GM12873 (cell line): ENCODE results near the gene CNOT8.

Experiments
- CTCF ChIP-seq: IDR thresholded peaks from 2 replicates; pipeline ENCODE4 v1.5.1; 2012; ENCODE audit warnings: low read depth, mild to moderate bottlenecking, moderate library complexity, low read length, control low read depth; ENCODE audit not compliant: insufficient read depth; ENCODE audit errors: missing control alignments

The CNOT8 gene

GRCh38 chr5:154850255-154851062 lies 8.0 kb upstream of the CNOT8 start, which contains the start of gene FAXDC2:
FAXDC2 (minus strand) TSS chr5:154850603; CDS start chr5:154838178, 12,425 bp downstream.
- TF ChIP-seq CTCF, result no peak

DNA sequence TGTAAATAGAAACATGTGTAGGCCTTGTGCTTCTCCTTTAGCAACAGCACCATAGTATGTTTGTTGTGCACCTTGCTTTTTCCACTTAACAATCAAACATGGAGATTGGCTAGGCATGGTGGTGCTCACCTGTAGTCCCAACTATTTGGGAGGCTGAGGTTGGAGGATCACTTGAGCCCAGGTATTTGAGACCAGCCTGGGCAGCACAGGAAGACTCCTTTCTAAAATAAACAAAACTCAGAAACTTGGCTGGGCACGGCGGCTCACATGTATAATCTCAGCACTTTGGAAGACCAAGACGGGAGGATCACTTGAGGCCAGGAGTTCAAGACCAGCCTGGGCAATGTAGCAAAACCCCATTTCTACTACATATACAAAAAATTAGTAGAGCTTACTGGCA lies 7.1 kb upstream of the CNOT8 start:
- no peak for TF ChIP-seq CTCF

GRCh38 chr5:154857530-154858296 lies 714 bp upstream of the CNOT8 start:
- TF ChIP-seq CTCF, result no peak

- TF ChIP-seq CTCF, result no peak
These were observed 795 bp downstream of the CNOT8 start for GRCh38 chr5:154858972-154859871.

GRCh38 chr5:154860123-154860522 lies 1.7 kb downstream of the CNOT8 start:
- TF ChIP-seq CTCF, result no peak

DNA sequence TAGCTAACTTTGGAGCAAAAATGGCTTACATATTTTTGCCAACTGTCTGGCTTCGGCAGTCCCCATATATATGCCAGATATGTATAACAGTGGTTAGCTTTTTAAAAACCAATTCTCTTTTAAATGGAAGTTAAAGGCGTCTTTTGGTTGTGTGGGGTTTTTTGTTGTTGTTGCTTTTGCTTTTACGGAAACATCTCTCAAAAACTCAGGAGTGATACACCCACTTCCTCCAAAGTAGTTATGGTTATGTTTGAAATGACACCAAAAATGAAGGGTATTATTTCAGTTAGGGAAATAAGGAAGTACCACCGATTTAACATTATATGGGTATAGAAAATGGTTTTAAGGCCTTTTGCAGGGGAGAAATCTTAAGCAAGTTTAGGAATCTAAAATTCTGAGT lies 2.3 kb downstream of the CNOT8 start:
- TF ChIP-seq CTCF, result no peak
